ENCODE data around the gene LIME1. TPM values are rescaled to one million over a fixed set of nuclear protein-coding genes. Genes with fewer than 3 reads are reported as not detected.

Gene LIME1
- total RNA-seq, 1 experiment from 2014 or later = 4.5 TPM

DNA sequence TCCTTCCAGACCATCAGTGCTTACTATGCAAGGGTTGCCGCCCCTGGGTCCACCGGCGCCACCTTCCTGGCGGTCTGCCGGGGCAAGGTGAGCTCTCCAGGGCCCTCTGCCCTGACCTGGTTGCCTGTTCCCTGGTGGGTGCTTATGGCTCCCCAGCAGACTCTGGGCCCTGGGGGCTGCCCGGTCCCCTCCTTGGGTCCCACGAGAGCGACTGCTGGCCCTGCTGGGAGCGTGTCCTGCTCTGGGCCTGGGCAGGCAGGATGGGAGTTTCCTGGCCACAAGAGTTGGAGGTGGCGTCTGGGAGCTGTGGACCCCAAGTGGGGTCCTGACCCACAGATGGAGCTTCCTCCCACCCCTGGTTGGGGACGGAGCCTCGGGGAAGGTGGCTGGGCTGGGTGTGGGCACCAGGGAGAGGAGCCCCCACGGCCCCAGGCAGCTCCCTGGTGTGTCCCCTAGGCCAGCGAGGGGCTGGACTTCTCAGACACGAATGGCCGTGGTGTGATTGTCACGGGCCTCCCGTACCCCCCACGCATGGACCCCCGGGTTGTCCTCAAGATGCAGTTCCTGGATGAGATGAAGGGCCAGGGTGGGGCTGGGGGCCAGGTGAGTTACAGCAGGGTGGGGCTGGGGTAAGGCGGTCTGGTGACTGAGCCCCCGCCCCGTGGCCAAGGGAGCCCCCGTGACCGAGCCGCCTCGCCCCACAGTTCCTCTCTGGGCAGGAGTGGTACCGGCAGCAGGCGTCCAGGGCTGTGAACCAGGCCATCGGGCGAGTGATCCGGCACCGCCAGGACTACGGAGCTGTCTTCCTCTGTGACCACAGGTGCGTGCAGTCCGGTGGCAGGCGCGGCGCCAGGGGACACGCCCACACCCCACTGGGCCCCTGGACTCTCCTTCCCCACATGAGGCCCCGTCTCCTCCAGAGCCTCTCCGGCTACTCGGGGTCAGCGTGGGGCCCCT is 47.1 kb upstream of the LIME1 start:
- Mint-ChIP-seq H3K27ac (no peak overlapping the region), H3K9me3 (no peaks in the 10 kb centered on the region), H3K27me3 (ENCODE audit: low read depth) (peaks cover 3% of the 10 kb centered on the region; the same call in 1 of the 2 replicates), H3K36me3 (peaks cover 14% of the 10 kb centered on the region), H3K4me1 (no peaks in the 10 kb centered on the region), H3K4me3 (no peak overlapping the region)
- no peak for DNase-seq (ENCODE audit: low spot score)
- no peak for ATAC-seq
- POLR2A ChIA-PET = interaction anchor here (0.5 kb wide), 1 partner anchor 827 kb away, joined by 4 read pairs; no protein-coding TSS in a partner anchor
- CTCF ChIA-PET = no interaction called here
- TF ChIP-seq, protein P1, sequence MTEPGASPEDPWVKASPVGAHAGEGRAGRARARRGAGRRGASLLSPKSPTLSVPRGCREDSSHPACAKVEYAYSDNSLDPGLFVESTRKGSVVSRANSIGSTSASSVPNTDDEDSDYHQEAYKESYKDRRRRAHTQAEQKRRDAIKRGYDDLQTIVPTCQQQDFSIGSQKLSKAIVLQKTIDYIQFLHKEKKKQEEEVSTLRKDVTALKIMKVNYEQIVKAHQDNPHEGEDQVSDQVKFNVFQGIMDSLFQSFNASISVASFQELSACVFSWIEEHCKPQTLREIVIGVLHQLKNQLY (CRISPR knock-in tag; IDR thresholded peaks at IDR 0.05) = no peak

- Mint-ChIP-seq H3K4me3 (no peak overlapping the region), H3K4me1 (no peaks in the 10 kb centered on the region), H3K9me3 (no peaks in the 10 kb centered on the region), H3K27me3 (ENCODE audit: low read depth) (peaks cover 3% of the 10 kb centered on the region; the same call in 1 of the 2 replicates), H3K36me3 (peaks cover 14% of the 10 kb centered on the region), H3K27ac (no peak overlapping the region)
- ChIA-PET POLR2A (no interaction called here), CTCF (no interaction called here)
- DNase-seq (ENCODE audit: low spot score) (no peak), ATAC-seq (no peak)
- TF ChIP-seq, protein P2, sequence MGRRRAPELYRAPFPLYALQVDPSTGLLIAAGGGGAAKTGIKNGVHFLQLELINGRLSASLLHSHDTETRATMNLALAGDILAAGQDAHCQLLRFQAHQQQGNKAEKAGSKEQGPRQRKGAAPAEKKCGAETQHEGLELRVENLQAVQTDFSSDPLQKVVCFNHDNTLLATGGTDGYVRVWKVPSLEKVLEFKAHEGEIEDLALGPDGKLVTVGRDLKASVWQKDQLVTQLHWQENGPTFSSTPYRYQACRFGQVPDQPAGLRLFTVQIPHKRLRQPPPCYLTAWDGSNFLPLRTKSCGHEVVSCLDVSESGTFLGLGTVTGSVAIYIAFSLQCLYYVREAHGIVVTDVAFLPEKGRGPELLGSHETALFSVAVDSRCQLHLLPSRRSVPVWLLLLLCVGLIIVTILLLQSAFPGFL (CRISPR knock-in tag; IDR thresholded peaks at IDR 0.05; ENCODE audit: borderline replicate concordance) = no peak
- no peak for TF ChIP-seq ZNF219 (CRISPR knock-in tag; IDR thresholded peaks at IDR 0.05; ENCODE audit: borderline replicate concordance)
- no peak for TF ChIP-seq ZNF423 (CRISPR knock-in tag; IDR thresholded peaks at IDR 0.05)
- TF ChIP-seq GTF2I (CRISPR knock-in tag; conservative IDR thresholded peaks at IDR 0.05) = no peak
- TF ChIP-seq NR1H2 (CRISPR knock-in tag; IDR thresholded peaks at IDR 0.05) = no peak
- TF ChIP-seq NR2C2 (CRISPR knock-in tag; IDR thresholded peaks at IDR 0.05) = no peak
- no peak for TF ChIP-seq E2F5 (CRISPR knock-in tag; IDR thresholded peaks at IDR 0.05)
- TF ChIP-seq ZNF121 (CRISPR knock-in tag; IDR thresholded peaks at IDR 0.05) = no peak
- no peak for TF ChIP-seq SOX15 (CRISPR knock-in tag; IDR thresholded peaks at IDR 0.05)
- no peak for TF ChIP-seq MYBL2 (CRISPR knock-in tag; IDR thresholded peaks at IDR 0.05)
- TF ChIP-seq, protein P3, sequence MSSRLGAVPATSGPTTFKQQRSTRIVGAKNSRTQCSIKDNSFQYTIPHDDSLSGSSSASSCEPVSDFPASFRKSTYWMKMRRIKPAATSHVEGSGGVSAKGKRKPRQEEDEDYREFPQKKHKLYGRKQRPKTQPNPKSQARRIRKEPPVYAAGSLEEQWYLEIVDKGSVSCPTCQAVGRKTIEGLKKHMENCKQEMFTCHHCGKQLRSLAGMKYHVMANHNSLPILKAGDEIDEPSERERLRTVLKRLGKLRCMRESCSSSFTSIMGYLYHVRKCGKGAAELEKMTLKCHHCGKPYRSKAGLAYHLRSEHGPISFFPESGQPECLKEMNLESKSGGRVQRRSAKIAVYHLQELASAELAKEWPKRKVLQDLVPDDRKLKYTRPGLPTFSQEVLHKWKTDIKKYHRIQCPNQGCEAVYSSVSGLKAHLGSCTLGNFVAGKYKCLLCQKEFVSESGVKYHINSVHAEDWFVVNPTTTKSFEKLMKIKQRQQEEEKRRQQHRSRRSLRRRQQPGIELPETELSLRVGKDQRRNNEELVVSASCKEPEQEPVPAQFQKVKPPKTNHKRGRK (CRISPR knock-in tag; IDR thresholded peaks at IDR 0.05; ENCODE audit: borderline replicate concordance) = no peak
- no peak for TF ChIP-seq IRF2 (CRISPR knock-in tag; IDR thresholded peaks at IDR 0.05; ENCODE audit: borderline replicate concordance, low read depth)
- TF ChIP-seq FOXP4 (CRISPR knock-in tag; IDR thresholded peaks at IDR 0.05) = no peak
- no peak for TF ChIP-seq NFE2L1 (CRISPR knock-in tag; IDR thresholded peaks at IDR 0.05)
Observed at GRCh38 chr20:63690003-63690897, 46.2 kb upstream of the LIME1 start.

Data from WTC11 (cell line).